Activated CD8-positive, alpha-beta memory T cell treated with anti-CD3 and anti-CD28 coated beads for 1 hour (primary cell): Measurements from ENCODE around the gene PTPN5.
"Not testable (repeated sequence)": the region's sequence is repeated elsewhere in the genome, so short reads cannot be mapped to it uniquely, and the experiment has no call there.

Source experiments
- DNase-seq, 2 donors: peaks; one replicate each; pipeline ENCODE4 v3.0.0-alpha.2; 2020; ENCODE audit warnings: low read depth in 1 of 2; ENCODE audit errors: extremely low read depth in 1 of 2

The PTPN5 gene

DNA sequence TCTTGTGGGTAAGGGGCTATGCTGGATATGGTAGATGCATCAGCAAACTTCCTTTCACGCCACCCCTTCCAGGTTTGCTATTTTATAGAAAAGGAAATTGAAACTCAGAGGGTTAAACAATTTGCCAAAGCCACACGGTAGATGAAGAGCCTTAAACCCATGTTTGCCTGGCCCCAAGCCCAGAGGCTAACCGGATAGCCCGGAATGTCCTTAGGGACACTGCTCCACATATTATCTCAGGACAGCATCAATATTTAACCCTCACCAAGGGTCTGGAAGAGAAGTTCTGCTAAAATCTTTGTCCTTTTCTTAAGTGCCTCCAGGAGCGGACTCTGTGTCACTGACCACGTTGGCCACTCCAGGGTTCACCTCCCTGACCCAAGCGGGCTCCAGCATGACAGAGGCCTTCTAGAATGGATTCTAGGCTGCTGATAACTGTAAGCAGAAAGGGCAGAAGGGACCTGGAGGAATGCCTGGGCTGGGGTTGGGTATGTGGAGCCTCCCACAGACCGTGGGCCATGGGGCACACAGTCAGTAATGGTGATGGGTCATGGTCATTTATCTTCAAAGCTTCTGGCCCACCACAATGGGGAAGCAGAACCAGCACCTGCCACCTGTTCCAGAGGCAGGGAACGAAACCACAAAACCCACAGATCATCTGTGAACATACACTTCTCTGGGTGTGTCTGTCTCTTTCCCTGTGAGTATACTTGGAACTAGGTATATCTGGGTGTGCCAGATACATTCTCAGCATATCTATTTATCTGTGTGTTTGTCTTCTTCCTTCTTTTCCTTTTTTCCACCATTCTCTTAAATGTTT lies 98.4 kb downstream of the PTPN5 start:
- no peak for DNase-seq

DNA sequence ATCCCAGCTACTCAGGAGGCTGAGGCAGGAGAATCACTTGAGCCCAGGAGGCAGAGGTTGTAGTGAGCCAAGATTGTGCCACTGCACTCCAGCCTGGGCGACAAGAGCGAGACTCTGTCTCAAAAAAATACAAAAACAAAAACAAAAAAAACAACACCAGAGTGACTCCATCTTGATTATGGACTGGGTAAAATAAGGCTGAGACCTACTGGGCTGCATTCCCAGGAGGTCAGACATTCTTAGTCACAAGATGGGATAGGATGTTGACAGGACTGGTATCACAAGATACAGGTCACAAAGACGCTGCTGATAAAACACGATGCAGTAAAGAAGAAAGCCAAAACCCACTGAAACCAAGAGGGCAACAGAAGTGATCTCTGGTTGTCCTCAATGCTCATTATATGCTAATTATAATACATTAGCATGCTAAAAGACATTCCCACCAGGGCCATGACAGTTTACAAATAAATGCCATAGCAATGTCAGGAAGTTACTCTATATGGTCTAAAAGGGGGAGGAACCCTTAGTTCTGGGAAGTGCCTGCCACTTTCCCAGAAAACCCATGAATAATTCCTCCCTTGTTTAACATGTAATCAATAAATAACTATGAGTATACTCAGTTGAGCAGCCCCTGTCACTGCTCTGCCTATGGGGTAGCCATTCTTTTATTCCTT lies 100.0 kb downstream of the PTPN5 start:
- not testable (repeated sequence) for DNase-seq

DNA sequence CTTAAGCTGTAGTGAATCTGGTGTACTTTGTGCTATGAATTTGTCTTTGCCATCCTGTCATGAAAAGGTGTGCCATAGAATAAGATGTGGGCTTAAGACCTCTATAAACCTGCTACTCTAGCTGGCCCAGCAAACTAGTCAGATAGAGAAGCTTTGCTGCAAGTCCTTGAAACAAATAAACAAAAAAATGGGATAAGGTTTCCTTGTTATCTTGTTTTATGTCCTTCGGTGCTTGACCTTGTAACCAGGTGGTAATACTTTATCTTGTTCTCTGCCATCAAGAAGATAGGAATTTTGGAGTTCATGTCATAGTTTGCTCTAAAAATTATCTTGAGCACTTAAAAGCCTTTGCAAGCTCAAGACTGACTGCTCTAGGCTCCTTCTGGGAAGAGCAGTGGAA lies 107.3 kb downstream of the PTPN5 start:
- DNase-seq, result no peak

DNA sequence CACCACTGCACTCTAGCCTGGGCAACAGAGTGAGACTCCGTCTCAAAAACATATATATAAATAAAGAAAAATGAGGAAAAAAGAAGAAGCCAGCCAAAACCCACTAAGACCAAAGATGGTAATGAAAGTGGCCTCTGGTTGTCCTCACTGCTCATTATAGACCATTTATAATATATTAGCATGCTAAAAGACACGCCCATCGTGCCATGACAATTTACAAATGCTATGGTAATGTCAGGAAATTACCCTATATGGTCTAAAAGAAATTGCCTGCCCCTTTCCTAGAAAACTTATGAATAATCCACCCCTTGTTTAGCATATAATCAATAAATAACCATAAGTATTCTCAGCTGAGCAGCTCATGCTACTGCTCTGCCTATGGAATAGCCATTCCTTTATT lies 109.1 kb downstream of the PTPN5 start:
- no peak for DNase-seq

DNA sequence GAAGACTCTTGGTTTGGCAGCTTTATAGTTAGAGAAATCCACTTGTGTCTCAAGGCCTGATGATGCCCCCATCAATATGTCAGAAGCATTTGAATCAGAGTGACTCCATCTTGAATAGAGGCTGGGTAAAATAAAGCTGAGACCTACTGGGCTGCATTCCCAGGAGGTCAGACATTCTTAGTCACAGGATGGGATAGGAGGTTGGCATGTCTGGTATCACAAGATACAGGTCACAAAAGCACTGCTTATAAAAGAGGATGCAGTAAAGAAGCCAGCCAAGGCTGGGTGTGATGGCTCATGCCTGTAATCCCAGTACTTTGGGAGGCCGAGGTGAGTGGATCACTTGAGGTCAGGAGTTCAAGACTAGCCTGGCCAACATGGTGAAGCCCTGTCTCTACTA lies 109.6 kb downstream of the PTPN5 start:
- DNase-seq, result not testable (repeated sequence)
